ENCODE measurements around the gene SYP. TPM values are rescaled to one million over a fixed set of nuclear protein-coding genes. Genes with fewer than 3 reads are reported as not detected.

Gene SYP
- total and polyA plus RNA-seq, 4 donors, result 0.30 to 0.67 (median 0.47) TPM

DNA sequence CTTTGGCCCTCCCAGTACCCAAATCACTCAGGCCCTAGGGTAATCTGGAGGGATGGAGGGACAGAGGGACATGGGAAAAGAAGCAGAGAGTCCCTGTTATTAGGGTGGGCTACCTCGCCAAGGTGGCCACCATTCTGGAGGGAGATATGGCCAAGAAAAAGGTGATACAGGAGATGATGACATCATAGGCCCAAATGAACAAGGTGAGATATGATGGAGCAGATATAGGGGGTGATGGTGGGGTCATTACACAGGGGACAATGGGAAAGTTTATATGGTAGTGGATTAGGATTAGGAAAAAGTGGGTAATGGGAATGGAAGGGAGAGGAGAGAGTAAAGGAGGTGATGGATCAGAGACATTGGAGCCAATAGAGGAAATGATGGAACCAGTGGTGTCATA, 12.9 kb upstream of the SYP start:
- no peak for DNase-seq (ENCODE audit: low spot score)

DNA sequence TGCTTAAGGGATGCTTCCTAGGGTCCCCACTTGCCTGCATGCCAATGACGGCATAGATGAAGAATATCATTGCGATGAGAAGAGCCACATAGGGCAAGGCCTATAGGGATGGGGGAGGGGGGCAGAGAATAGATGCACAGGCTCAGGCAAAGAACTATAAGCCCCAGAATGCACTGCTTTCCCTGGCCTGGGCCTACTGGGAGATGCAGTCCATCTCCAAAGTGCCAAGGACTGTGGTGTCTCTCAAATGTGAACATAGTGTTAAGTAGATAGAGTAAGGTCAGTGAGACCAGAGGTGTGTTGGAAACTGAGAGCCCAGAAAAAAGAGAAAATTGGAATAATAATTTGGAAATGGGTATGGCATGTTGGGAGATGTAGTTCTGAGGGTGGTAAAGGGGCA, 12.2 kb upstream of the SYP start:
- no peak overlapping the region for H3K4me3 ChIP-seq (ENCODE audit: low read depth in 1 of 3, low read length in 3 of 3)
- no peak overlapping the region for H3K9ac ChIP-seq (ENCODE audit: low read depth in 1 of 2, low read length in 2 of 2)
- H3K36me3 ChIP-seq (ENCODE audit: control insufficient read depth in 4 of 4, insufficient read depth in 3 of 4, low read depth in 1 of 4, low read length in 3 of 4), result no peaks in the 10 kb centered on the region
- H3K4me1 ChIP-seq (ENCODE audit: control insufficient read depth in 4 of 4, insufficient read depth in 4 of 4, low read length in 3 of 4), result no peaks in the 10 kb centered on the region
- no peak overlapping the region for H3K27ac ChIP-seq (ENCODE audit: low read depth in 1 of 2, low read length in 2 of 2)
- H3K27me3 ChIP-seq (ENCODE audit: control insufficient read depth in 4 of 4, insufficient read depth in 4 of 4, low read length in 3 of 4), result no peaks in the 10 kb centered on the region
- H3K9me3 ChIP-seq (ENCODE audit: control insufficient read depth in 4 of 4, low read length in 3 of 4), result no peaks in the 10 kb centered on the region
- 78% methylated on average over 2 of the region's 2 CpGs for WGBS
- no peak for DNase-seq (ENCODE audit: low spot score)
- TF ChIP-seq, protein P1, sequence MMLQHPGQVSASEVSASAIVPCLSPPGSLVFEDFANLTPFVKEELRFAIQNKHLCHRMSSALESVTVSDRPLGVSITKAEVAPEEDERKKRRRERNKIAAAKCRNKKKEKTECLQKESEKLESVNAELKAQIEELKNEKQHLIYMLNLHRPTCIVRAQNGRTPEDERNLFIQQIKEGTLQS (IDR thresholded peaks at IDR 0.05), result no peak
- TF ChIP-seq, protein P2, sequence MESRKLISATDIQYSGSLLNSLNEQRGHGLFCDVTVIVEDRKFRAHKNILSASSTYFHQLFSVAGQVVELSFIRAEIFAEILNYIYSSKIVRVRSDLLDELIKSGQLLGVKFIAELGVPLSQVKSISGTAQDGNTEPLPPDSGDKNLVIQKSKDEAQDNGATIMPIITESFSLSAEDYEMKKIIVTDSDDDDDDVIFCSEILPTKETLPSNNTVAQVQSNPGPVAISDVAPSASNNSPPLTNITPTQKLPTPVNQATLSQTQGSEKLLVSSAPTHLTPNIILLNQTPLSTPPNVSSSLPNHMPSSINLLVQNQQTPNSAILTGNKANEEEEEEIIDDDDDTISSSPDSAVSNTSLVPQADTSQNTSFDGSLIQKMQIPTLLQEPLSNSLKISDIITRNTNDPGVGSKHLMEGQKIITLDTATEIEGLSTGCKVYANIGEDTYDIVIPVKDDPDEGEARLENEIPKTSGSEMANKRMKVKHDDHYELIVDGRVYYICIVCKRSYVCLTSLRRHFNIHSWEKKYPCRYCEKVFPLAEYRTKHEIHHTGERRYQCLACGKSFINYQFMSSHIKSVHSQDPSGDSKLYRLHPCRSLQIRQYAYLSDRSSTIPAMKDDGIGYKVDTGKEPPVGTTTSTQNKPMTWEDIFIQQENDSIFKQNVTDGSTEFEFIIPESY (IDR thresholded peaks at IDR 0.05), result no peak
- TF ChIP-seq JUND (IDR thresholded peaks at IDR 0.05) (no peak), HNF4G (IDR thresholded peaks at IDR 0.05) (no peak), RXRA (IDR thresholded peaks at IDR 0.05) (no peak), SP1 (IDR thresholded peaks at IDR 0.05) (no peak), RAD21 (IDR thresholded peaks at IDR 0.05) (no peak), YY1 (IDR thresholded peaks at IDR 0.05) (no peak), TAF1 (conservative IDR thresholded peaks at IDR 0.05) (no peak), FOXA1 (IDR thresholded peaks at IDR 0.05) (no peak), HNF4A (conservative IDR thresholded peaks at IDR 0.05) (no peak)
- TF ChIP-seq, protein P3, sequence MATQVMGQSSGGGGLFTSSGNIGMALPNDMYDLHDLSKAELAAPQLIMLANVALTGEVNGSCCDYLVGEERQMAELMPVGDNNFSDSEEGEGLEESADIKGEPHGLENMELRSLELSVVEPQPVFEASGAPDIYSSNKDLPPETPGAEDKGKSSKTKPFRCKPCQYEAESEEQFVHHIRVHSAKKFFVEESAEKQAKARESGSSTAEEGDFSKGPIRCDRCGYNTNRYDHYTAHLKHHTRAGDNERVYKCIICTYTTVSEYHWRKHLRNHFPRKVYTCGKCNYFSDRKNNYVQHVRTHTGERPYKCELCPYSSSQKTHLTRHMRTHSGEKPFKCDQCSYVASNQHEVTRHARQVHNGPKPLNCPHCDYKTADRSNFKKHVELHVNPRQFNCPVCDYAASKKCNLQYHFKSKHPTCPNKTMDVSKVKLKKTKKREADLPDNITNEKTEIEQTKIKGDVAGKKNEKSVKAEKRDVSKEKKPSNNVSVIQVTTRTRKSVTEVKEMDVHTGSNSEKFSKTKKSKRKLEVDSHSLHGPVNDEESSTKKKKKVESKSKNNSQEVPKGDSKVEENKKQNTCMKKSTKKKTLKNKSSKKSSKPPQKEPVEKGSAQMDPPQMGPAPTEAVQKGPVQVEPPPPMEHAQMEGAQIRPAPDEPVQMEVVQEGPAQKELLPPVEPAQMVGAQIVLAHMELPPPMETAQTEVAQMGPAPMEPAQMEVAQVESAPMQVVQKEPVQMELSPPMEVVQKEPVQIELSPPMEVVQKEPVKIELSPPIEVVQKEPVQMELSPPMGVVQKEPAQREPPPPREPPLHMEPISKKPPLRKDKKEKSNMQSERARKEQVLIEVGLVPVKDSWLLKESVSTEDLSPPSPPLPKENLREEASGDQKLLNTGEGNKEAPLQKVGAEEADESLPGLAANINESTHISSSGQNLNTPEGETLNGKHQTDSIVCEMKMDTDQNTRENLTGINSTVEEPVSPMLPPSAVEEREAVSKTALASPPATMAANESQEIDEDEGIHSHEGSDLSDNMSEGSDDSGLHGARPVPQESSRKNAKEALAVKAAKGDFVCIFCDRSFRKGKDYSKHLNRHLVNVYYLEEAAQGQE (IDR thresholded peaks at IDR 0.05), result no peak
- TF ChIP-seq, protein P4, sequence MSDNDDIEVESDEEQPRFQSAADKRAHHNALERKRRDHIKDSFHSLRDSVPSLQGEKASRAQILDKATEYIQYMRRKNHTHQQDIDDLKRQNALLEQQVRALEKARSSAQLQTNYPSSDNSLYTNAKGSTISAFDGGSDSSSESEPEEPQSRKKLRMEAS (IDR thresholded peaks at IDR 0.05), result no peak
- TF ChIP-seq, protein P5, sequence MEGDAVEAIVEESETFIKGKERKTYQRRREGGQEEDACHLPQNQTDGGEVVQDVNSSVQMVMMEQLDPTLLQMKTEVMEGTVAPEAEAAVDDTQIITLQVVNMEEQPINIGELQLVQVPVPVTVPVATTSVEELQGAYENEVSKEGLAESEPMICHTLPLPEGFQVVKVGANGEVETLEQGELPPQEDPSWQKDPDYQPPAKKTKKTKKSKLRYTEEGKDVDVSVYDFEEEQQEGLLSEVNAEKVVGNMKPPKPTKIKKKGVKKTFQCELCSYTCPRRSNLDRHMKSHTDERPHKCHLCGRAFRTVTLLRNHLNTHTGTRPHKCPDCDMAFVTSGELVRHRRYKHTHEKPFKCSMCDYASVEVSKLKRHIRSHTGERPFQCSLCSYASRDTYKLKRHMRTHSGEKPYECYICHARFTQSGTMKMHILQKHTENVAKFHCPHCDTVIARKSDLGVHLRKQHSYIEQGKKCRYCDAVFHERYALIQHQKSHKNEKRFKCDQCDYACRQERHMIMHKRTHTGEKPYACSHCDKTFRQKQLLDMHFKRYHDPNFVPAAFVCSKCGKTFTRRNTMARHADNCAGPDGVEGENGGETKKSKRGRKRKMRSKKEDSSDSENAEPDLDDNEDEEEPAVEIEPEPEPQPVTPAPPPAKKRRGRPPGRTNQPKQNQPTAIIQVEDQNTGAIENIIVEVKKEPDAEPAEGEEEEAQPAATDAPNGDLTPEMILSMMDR (IDR thresholded peaks at IDR 0.05; ENCODE audit: low read depth, low read length, missing input control), result no peak

More for the DNA sequence above, 12.9 kb upstream of the SYP start:
- Histone ChIP-seq H3K4me1 (ENCODE audit: control insufficient read depth in 4 of 4, insufficient read depth in 4 of 4, low read length in 3 of 4) (no peaks in the 10 kb centered on the region), H3K9ac (ENCODE audit: low read depth in 1 of 2, low read length in 2 of 2) (no peak overlapping the region), H3K27ac (ENCODE audit: low read depth in 1 of 2, low read length in 2 of 2) (no peak overlapping the region), H3K36me3 (ENCODE audit: control insufficient read depth in 4 of 4, insufficient read depth in 3 of 4, low read depth in 1 of 4, low read length in 3 of 4) (no peaks in the 10 kb centered on the region), H3K9me3 (ENCODE audit: control insufficient read depth in 4 of 4, low read length in 3 of 4) (no peaks in the 10 kb centered on the region), H3K27me3 (ENCODE audit: control insufficient read depth in 4 of 4, insufficient read depth in 4 of 4, low read length in 3 of 4) (no peaks in the 10 kb centered on the region), H3K4me3 (ENCODE audit: low read depth in 1 of 3, low read length in 3 of 3) (no peak overlapping the region)
- 57% methylated on average over 1 of the region's 1 CpG for WGBS
- TF ChIP-seq FOXA1 (IDR thresholded peaks at IDR 0.05), result no peak
- TF ChIP-seq, protein P5 (IDR thresholded peaks at IDR 0.05; ENCODE audit: low read depth, low read length, missing input control), result no peak
- TF ChIP-seq, protein P3 (IDR thresholded peaks at IDR 0.05), result no peak
- no peak for TF ChIP-seq HNF4A (conservative IDR thresholded peaks at IDR 0.05)
- TF ChIP-seq TAF1 (conservative IDR thresholded peaks at IDR 0.05), result no peak
